Sigmoid colon (tissue), 7 donors: ENCODE data around the gene ADORA1. TPM values are rescaled to one million over a fixed set of nuclear protein-coding genes. Genes with fewer than 3 reads are reported as not detected.

Experiments used
- DNase-seq: peaks from one replicate; pipeline ENCODE4 v3.0.0-alpha.2; 2019
- H3K27ac ChIP-seq, 4 donors: fragments of 200-600 bp; sonication (generic); one replicate each; pipeline ENCODE4 v1.5.1; 2016 to 2019; ENCODE audit warnings: mild to moderate bottlenecking in 1 of 4
- H3K27me3 ChIP-seq, 3 donors: fragments of 200-600 bp; sonication (generic); one replicate each; pipeline ENCODE4 v1.5.1; 2019; ENCODE audit warnings: mild to moderate bottlenecking in 1 of 3
- H3K36me3 ChIP-seq, 4 donors: fragments of 200-600 bp; sonication (generic); one replicate each; pipeline ENCODE4 v1.5.1; 2016 to 2019
- H3K4me1 ChIP-seq, 4 donors: fragments of 200-600 bp; sonication (generic); one replicate each; pipeline ENCODE4 v1.5.1; 2017 to 2019
- H3K4me3 ChIP-seq, 4 donors: fragments of 200-600 bp; sonication (generic); one replicate each; pipeline ENCODE4 v1.5.1; 2017 to 2019; ENCODE audit warnings: mild to moderate bottlenecking in 2 of 4, moderate library complexity in 1 of 4
- H3K9me3 ChIP-seq, 4 donors: fragments of 200-600 bp in 3 of 4; sonication (generic) in 3 of 4; one replicate each; pipeline versions ENCODE4 v1.5.1 to v1.6.1; 2013 to 2019
- CTCF ChIP-seq, 4 experiments: fragments of 450-650 bp in 3 of 4; fragments of 200-600 bp in 1 of 4; IDR thresholded peaks; one replicate each; pipeline ENCODE4 v1.5.1; 2016 to 2019; ENCODE audit warnings: antibody characterized with exemption in 4 of 4, mild to moderate bottlenecking in 3 of 4, moderate library complexity in 2 of 4
- EP300 ChIP-seq, 4 donors: sonication (generic); formaldehyde crosslinking; IDR thresholded peaks; one replicate each; pipeline ENCODE4 v1.6.1; 2017; ENCODE audit warnings: antibody characterized with exemption in 4 of 4
- POLR2A ChIP-seq, 2 donors: fragments of 450-650 bp; IDR thresholded peaks; one replicate each; pipeline ENCODE4 v1.6.1; 2016; ENCODE audit warnings: antibody characterized with exemption in 2 of 2, mild to moderate bottlenecking in 2 of 2, moderate library complexity in 2 of 2
- POLR2AphosphoS5 ChIP-seq, 4 donors: sonication (generic); formaldehyde crosslinking; IDR thresholded peaks; one replicate each; pipeline ENCODE4 v1.6.1; 2017; ENCODE audit warnings: antibody characterized with exemption in 4 of 4
- WGBS, 2 donors: extraction: QIAGEN DNeasy Blood & Tissue Kit; methylation state at CpG; one replicate each; pipeline ENCODE4 v1.1.7; 2013; 5-methylcytosine and 5-hydroxymethylcytosine counted together
- intact Hi-C: fragments of 100-400 bp; cut with DNase I; formaldehyde crosslinking; loops from one replicate; pipeline ENCODE4 v1.15.1; 2023
- polyA plus RNA-seq, 3 donors: library from polyadenylated mRNA; stranded (reverse); fragments of 200-250 nt; gene quantifications; one replicate each; pipeline ENCODE4 v1.2.3, GENCODE V29; 2013
- total RNA-seq, 4 donors: library from RNA; depleted of rRNA; stranded (reverse); fragments of >200 nt; gene quantifications; one replicate each; pipeline ENCODE4 v1.1.0, GENCODE V29; 2016
- donor health status: healthy with polysubstance abuse.
- donor health status: Bipolar disorder and iron deficiency.
- donor health status: healthy.

The ADORA1 gene
- total RNA-seq, result 1 to 10 TPM in 1 of 4 donors, under 1 TPM in 1, not detected in 2; 0.33 to 1.1 TPM
- polyA plus RNA-seq, result 1 to 10 TPM in 1 of 3 donors, under 1 TPM in 1, not detected in 1; 0.92 to 1.3 TPM

- no peaks in the 10 kb centered on the region for H3K36me3 ChIP-seq
- peak within 1 kb of the TSS; percentile 18 to 51 (median 38) for H3K4me3 ChIP-seq
- intact Hi-C loops, result loop anchor here (5.0 kb wide), 1 partner anchor 44 kb away; no protein-coding TSS in a partner anchor
- 1% methylated on average over 51 of the region's 51 CpGs for WGBS, 2 donors
- peak; percentile 87 for DNase-seq
- no peaks in the 10 kb centered on the region for H3K9me3 ChIP-seq
- peaks cover 0 to 27% (median 24%) of the 10 kb centered on the region in 4 donors for H3K4me1 ChIP-seq
- peak within 1 kb of the TSS in 2 of 4 donors; percentile 27 to 50 for H3K27ac ChIP-seq
- TF ChIP-seq POLR2A (IDR thresholded peaks at IDR 0.05), result no peak
- TF ChIP-seq EP300 (IDR thresholded peaks at IDR 0.05), result no peak
- TF ChIP-seq CTCF (IDR thresholded peaks at IDR 0.05), result no peak
- TF ChIP-seq POLR2AphosphoS5 (IDR thresholded peaks at IDR 0.05), result no peak
- peaks cover 0 to 25% (median 19%) of the 10 kb centered on the region in 3 donors for H3K27me3 ChIP-seq
Observed at GRCh38 chr1:203127666-203128430, at the start of gene ADORA1. ADORA1 (plus strand) TSS chr1:203127726; CDS start chr1:203128842, 1,116 bp downstream.

GRCh38 chr1:203077956-203078355, 49.6 kb upstream of the ADORA1 start:
- peaks cover 3 to 30% (median 5%) of the 10 kb centered on the region in 3 donors for H3K27me3 ChIP-seq

GRCh38 chr1:203078478-203078877, 49.0 kb upstream of the ADORA1 start:
- Histone ChIP-seq H3K27ac (no peak overlapping the region), H3K4me3 (no peak overlapping the region), H3K4me1 (peaks cover 0 to 10% (median 8%) of the 10 kb centered on the region in 4 donors), H3K9me3 (no peaks in the 10 kb centered on the region), H3K36me3 (no peaks in the 10 kb centered on the region), H3K27me3 (peaks cover 3 to 30% (median 5%) of the 10 kb centered on the region in 3 donors)
- no peak for DNase-seq
- 19 to 69% methylated on average over 3 of the region's 3 CpGs for WGBS, 2 donors
- intact Hi-C loops, result no loop called here
- no peak for TF ChIP-seq POLR2AphosphoS5 (IDR thresholded peaks at IDR 0.05)
- TF ChIP-seq EP300 (IDR thresholded peaks at IDR 0.05), result no peak
- no peak for TF ChIP-seq CTCF (IDR thresholded peaks at IDR 0.05)
- no peak for TF ChIP-seq POLR2A (IDR thresholded peaks at IDR 0.05)

More at GRCh38 chr1:203077956-203078355, 49.6 kb upstream of the ADORA1 start:
- no peak overlapping the region for H3K27ac ChIP-seq
- H3K4me1 ChIP-seq, result peaks cover 0 to 10% (median 8%) of the 10 kb centered on the region in 4 donors
- no peaks in the 10 kb centered on the region for H3K9me3 ChIP-seq
- WGBS, 2 donors, result 89 to 94% methylated on average over 2 of the region's 2 CpGs
- TF ChIP-seq POLR2A (IDR thresholded peaks at IDR 0.05) (no peak), CTCF (IDR thresholded peaks at IDR 0.05) (no peak), POLR2AphosphoS5 (IDR thresholded peaks at IDR 0.05) (no peak), EP300 (IDR thresholded peaks at IDR 0.05) (no peak)
- H3K4me3 ChIP-seq, result no peak overlapping the region
- peak; percentile 27 for DNase-seq
- intact Hi-C loops, result no loop called here
- H3K36me3 ChIP-seq, result no peaks in the 10 kb centered on the region

GRCh38 chr1:203080456-203080855, 47.1 kb upstream of the ADORA1 start:
- Histone ChIP-seq H3K9me3 (no peaks in the 10 kb centered on the region), H3K27ac (no peak overlapping the region), H3K4me3 (no peak overlapping the region), H3K27me3 (peaks cover 3 to 29% (median 5%) of the 10 kb centered on the region in 3 donors), H3K36me3 (no peaks in the 10 kb centered on the region), H3K4me1 (peaks cover 0 to 9% (median 7%) of the 10 kb centered on the region in 4 donors)
- intact Hi-C loops, result no loop called here
- peak; percentile 34 for DNase-seq
- WGBS, 2 donors, result 83 to 86% methylated on average over 5 of the region's 5 CpGs
- no peak for TF ChIP-seq EP300 (IDR thresholded peaks at IDR 0.05)
- no peak for TF ChIP-seq POLR2A (IDR thresholded peaks at IDR 0.05)
- TF ChIP-seq POLR2AphosphoS5 (IDR thresholded peaks at IDR 0.05), result no peak
- TF ChIP-seq CTCF (IDR thresholded peaks at IDR 0.05), result no peak
